Measurements from ENCODE around the gene PIK3R1. TPM values are rescaled to one million over a fixed set of nuclear protein-coding genes. Genes with fewer than 3 reads are reported as not detected.

Gene PIK3R1
- total RNA-seq, 1 donor from 2014 or later: 89.7 TPM

DNA sequence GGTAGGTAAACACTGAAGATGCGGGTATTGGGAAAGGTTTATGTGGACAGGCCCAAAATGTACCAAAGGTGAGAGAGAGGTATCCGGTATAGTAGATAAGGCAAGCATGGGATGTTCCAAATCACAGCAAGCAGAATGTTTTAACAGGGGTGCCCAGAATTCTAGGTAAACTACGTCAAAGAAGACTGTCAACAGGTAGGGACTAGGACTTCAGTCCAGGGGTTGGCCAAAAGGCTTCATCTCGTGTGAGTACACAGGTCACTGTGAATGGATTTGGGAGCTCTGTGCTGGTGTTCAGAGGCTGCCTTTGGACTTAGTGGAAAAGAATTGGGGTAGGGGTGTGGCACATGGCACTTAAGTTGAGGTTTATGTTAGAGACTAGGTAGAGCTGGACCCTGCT lies 66.4 kb downstream of the PIK3R1 start:
- Mint-ChIP-seq H3K9me3 (ENCODE audit: low read depth) (no peaks in the 10 kb centered on the region), H3K4me1 (ENCODE audit: low read depth) (peaks cover 29% of the 10 kb centered on the region), H3K27me3 (no peaks in the 10 kb centered on the region), H3K4me3 (ENCODE audit: low read depth) (no peak overlapping the region), H3K27ac (peak overlapping the region; percentile 38), H3K36me3 (ENCODE audit: insufficient read depth) (peaks cover 32% of the 10 kb centered on the region)
- TF ChIP-seq, protein P1, sequence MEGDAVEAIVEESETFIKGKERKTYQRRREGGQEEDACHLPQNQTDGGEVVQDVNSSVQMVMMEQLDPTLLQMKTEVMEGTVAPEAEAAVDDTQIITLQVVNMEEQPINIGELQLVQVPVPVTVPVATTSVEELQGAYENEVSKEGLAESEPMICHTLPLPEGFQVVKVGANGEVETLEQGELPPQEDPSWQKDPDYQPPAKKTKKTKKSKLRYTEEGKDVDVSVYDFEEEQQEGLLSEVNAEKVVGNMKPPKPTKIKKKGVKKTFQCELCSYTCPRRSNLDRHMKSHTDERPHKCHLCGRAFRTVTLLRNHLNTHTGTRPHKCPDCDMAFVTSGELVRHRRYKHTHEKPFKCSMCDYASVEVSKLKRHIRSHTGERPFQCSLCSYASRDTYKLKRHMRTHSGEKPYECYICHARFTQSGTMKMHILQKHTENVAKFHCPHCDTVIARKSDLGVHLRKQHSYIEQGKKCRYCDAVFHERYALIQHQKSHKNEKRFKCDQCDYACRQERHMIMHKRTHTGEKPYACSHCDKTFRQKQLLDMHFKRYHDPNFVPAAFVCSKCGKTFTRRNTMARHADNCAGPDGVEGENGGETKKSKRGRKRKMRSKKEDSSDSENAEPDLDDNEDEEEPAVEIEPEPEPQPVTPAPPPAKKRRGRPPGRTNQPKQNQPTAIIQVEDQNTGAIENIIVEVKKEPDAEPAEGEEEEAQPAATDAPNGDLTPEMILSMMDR (IDR thresholded peaks at IDR 0.05; ENCODE audit: unreplicated experiment): no peak
- DNase-seq (ENCODE audit: low spot score, unreplicated experiment): no peak

DNA sequence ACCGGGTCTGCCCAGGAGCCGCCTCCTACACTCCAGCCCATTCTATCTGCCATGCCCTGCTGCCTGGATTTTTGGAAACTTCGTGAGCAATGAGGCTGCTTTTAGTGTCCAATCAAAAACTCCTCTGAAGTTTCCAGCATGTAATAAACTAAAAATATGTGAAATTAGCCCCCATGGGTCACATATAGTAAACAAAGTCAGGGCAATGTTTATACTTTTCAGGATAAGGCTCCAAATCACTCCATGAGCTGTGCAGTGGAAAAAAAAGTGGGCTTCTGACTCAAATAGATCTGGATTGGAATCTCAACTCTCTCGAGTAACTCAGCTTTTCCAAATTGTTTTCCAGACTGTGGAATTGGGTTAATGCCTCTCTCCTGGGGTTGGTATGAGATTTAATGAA lies 68.2 kb downstream of the PIK3R1 start:
- no peaks in the 10 kb centered on the region for H3K27me3 Mint-ChIP-seq
- TF ChIP-seq, protein P1 (IDR thresholded peaks at IDR 0.05; ENCODE audit: unreplicated experiment): no peak
- H3K36me3 Mint-ChIP-seq (ENCODE audit: insufficient read depth): peaks cover 24% of the 10 kb centered on the region
- no peak overlapping the region for H3K4me3 Mint-ChIP-seq (ENCODE audit: low read depth)
- H3K9me3 Mint-ChIP-seq (ENCODE audit: low read depth): no peaks in the 10 kb centered on the region
- DNase-seq (ENCODE audit: low spot score, unreplicated experiment): no peak
- H3K4me1 Mint-ChIP-seq (ENCODE audit: low read depth): peaks cover 41% of the 10 kb centered on the region
- no peak overlapping the region for H3K27ac Mint-ChIP-seq

DNA sequence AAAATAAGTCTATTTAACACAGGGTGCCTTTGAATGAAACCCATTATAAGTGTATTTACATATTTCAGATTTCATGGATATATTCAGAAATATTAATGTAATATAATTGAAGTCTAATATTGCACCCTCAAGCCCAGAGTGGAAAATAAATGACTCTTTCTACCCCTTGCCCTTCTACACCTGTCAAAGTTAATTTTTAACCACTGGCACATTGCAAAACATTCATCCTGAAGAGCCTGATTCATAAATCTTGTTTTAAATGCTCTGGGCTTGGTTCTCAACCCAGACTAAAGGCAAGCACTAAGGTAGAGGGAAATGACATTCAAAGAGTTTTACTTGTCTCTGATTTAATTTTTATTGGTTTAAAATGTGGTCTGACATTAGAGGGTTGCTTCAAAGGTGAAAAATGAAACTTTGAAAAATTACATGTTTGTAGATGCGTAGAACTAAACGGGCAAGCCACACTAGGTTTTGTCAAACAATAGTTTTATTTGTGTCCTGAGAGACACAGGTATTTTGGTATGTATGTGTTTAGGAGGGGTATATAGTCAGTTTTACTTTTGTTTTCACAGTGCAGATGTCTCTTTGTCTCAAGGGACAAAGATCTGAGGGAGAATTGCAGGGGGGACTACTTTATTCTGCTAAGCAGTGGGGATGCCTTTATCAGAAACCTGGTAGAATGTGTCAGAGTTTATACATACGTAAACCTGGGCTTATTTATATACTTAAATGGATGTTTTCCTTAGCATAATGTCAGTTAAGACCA lies 69.7 kb downstream of the PIK3R1 start:
- TF ChIP-seq, protein P1 (IDR thresholded peaks at IDR 0.05; ENCODE audit: unreplicated experiment): no peak
- Mint-ChIP-seq H3K4me1 (ENCODE audit: low read depth) (peaks cover 56% of the 10 kb centered on the region), H3K36me3 (ENCODE audit: insufficient read depth) (peaks cover 14% of the 10 kb centered on the region), H3K4me3 (ENCODE audit: low read depth) (peak overlapping the region; percentile 48), H3K27me3 (no peaks in the 10 kb centered on the region), H3K27ac (peak overlapping the region; percentile 91), H3K9me3 (ENCODE audit: low read depth) (no peaks in the 10 kb centered on the region)
- no peak for DNase-seq (ENCODE audit: low spot score, unreplicated experiment)

DNA sequence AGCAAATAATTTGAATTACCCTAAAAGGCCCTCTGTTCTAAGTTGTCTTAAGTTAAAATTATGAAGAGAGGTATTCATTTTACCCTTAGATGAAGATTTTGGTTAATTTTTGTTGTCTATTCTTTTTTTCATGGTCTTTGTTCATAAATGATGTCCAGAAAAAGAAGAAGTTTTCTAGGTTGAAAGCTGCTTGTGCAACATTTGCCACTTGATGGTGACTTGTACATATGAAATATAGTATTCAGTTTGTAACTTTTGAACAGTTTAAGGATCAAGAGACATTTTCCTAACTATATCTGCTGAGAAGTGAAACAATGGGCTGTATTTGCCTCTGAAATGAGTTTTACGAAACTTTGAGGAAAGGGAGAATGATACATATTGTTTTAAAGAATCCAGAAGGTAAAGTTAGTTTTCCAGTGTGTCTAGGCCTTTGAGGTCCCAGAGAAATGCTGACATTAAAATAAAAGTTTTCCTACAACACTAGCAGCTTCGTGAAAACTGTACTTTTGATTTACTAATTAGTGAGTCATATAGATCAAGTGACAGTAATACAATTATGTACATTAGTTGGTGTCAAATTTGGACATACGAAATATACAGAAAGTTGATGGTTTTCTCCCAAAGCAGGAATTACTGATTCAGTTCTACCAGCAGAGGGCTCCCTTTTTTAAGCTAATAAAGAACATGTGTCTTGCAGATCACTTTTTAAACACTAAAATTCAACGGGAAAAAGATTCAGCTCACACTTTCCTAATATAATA lies 70.5 kb downstream of the PIK3R1 start:
- TF ChIP-seq, protein P1 (IDR thresholded peaks at IDR 0.05; ENCODE audit: unreplicated experiment): peak; percentile 91
- DNase-seq (ENCODE audit: low spot score, unreplicated experiment): no peak
- H3K4me1 Mint-ChIP-seq (ENCODE audit: low read depth): peaks cover 64% of the 10 kb centered on the region
- H3K27ac Mint-ChIP-seq: peak overlapping the region; percentile 91
- H3K4me3 Mint-ChIP-seq (ENCODE audit: low read depth): peak overlapping the region; percentile 26
- H3K27me3 Mint-ChIP-seq: no peaks in the 10 kb centered on the region
- H3K36me3 Mint-ChIP-seq (ENCODE audit: insufficient read depth): peaks cover 12% of the 10 kb centered on the region
- no peaks in the 10 kb centered on the region for H3K9me3 Mint-ChIP-seq (ENCODE audit: low read depth)

DNA sequence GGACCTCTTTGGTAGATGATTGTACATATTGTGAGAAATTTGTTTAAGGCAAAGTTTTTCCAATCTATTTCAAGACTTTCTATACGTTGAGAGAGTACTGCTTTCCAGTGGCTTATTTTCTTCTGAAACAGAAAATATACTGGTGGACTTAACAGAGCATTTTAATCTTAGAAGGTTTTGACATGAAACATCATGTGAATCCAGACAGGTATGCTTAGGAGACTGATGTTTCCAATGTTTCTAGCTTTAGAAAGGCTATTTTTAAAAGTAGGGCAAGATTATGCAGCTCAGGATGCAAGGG lies 71.0 kb downstream of the PIK3R1 start:
- Mint-ChIP-seq H3K36me3 (ENCODE audit: insufficient read depth) (peaks cover 11% of the 10 kb centered on the region), H3K9me3 (ENCODE audit: low read depth) (no peaks in the 10 kb centered on the region), H3K27ac (no peak overlapping the region), H3K4me1 (ENCODE audit: low read depth) (peaks cover 64% of the 10 kb centered on the region), H3K4me3 (ENCODE audit: low read depth) (peak overlapping the region; percentile 26), H3K27me3 (no peaks in the 10 kb centered on the region)
- TF ChIP-seq, protein P1 (IDR thresholded peaks at IDR 0.05; ENCODE audit: unreplicated experiment): peak; percentile 22
- DNase-seq (ENCODE audit: low spot score, unreplicated experiment): no peak
